Fibroblast of villous mesenchyme (primary cell): ENCODE measurements around the gene DHX29. TPM values are rescaled to one million over a fixed set of nuclear protein-coding genes. Genes with fewer than 3 reads are reported as not detected.
A peak's percentile ranks its signal among the peaks of the same experiment; 100 is the strongest.

ENCODE experiments used
- DNase-seq: peaks from one replicate; pipeline ENCODE4 v3.0.0-alpha.2; 2010; ENCODE audit warnings: low read depth
- H3K4me3 ChIP-seq: 2 replicates; pipeline ENCODE4 v1.5.1; 2011; ENCODE audit warnings: low read depth, mild to moderate bottlenecking, low read length
- CTCF ChIP-seq: IDR thresholded peaks from 2 replicates; pipeline ENCODE4 v1.5.1; 2012; ENCODE audit warnings: low read depth, mild to moderate bottlenecking, low read length; ENCODE audit not compliant: insufficient read depth
- total RNA-seq: library from RNA; depleted of rRNA; stranded (reverse); fragments of >200 nt; gene quantifications from 2 replicates; pipeline ENCODE4 v1.2.3, GENCODE V29; 2012

The DHX29 gene
- total RNA-seq, 1 donor = 43.6 TPM

- no peak overlapping the region for H3K4me3 ChIP-seq
- no peak for DNase-seq
- TF ChIP-seq CTCF = no peak
Observed at GRCh38 chr5:55304584-55304983, 2.9 kb downstream of the DHX29 start.

GRCh38 chr5:55303238-55303690 lies 4.2 kb downstream of the DHX29 start:
- no peak overlapping the region for H3K4me3 ChIP-seq
- no peak for TF ChIP-seq CTCF
- DNase-seq = peak; percentile 93

- no peak for TF ChIP-seq CTCF
- H3K4me3 ChIP-seq = no peak overlapping the region
- no peak for DNase-seq
Observed at GRCh38 chr5:55300890-55301289, 6.6 kb downstream of the DHX29 start.

GRCh38 chr5:55294935-55295334 lies 12.6 kb downstream of the DHX29 start:
- no peak for TF ChIP-seq CTCF
- H3K4me3 ChIP-seq = no peak overlapping the region
- no peak for DNase-seq

GRCh38 chr5:55290991-55291390 lies 16.5 kb downstream of the DHX29 start:
- no peak overlapping the region for H3K4me3 ChIP-seq
- DNase-seq = no peak
- no peak for TF ChIP-seq CTCF

GRCh38 chr5:55289808-55290207 lies 17.7 kb downstream of the DHX29 start:
- no peak for TF ChIP-seq CTCF
- H3K4me3 ChIP-seq = no peak overlapping the region
- no peak for DNase-seq

- no peak for TF ChIP-seq CTCF
- H3K4me3 ChIP-seq = no peak overlapping the region
- no peak for DNase-seq
Observed at GRCh38 chr5:55286411-55286933, 21.0 kb downstream of the DHX29 start.
